ENCODE data around the gene PMAIP1.
A peak's percentile ranks its signal among the peaks of the same experiment; 100 is the strongest.
"Not testable (repeated sequence)": the region's sequence is repeated elsewhere in the genome, so short reads cannot be mapped to it uniquely, and the experiment has no call there.

The PMAIP1 gene

DNA sequence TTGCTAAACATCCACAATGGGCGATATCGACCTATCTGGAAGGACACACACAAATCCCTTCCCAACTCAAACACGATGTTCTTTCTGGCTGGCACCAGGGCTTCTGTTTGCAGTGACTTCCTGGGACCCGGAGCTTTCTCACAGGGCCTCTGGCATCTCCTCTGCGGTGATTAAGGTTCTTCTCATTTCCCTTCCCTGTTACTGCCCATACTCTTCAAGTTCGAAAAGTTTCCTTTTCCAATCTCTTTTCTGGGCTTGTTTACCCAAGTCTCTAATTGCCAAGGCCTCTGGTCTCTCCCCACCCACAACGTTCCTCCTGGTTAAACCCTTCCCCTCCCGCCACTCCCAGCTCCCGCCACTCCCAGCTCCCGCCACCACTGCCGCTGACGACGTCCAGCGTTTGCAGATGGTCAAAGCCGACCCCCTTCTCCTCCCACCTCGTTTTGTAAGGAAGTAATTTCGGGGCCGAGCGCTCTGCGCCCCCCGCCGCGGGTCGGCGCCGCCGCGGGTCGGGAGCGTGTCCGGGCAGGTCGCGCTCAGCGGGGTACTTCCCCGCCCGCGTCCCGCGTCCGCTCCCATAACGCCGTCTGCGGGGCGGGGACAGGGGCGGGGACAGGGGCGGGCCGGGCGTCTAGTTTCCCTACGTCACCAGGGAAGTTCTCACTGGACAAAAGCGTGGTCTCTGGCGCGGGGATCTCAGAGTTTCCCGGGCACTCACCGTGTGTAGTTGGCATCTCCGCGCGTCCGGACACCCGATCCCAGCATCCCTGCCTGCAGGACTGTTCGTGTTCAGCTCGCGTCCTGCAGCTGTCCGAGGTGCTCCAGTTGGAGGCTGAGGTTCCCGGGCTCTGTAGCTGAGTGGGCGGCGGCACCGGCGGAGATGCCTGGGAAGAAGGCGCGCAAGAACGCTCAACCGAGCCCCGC is at the start of gene PMAIP1:
Gene PMAIP1 (plus strand): TSS at position 699 of the 924 bp plus-strand sequence. CDS start 182 bp downstream, at position 881.
- peak; percentile 85 to 88 for DNase-seq

GRCh38 chr18:59851784-59852399 is 47.9 kb upstream of the PMAIP1 start:
- no peak for DNase-seq

DNA sequence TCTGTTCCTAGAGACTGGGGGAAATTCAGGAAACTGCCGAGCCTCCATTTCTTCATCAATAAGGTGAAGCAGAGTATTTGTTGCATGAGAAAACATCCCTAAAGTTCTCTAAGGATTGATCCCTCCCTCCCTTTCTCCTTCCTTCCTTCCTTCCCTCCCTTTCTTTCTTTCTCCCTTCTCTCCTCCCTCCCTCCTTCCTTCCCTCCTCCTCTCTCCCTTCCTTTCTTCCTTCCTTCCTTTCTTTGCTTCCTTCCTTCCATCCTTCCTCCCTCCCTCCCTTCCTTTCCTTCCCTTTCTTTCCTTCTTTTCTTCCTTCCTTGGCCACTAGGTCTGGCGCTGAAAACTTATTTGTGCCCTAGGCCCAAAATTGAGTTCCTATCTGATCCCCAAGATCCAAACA is 47.2 kb upstream of the PMAIP1 start:
- no peak for DNase-seq

DNA sequence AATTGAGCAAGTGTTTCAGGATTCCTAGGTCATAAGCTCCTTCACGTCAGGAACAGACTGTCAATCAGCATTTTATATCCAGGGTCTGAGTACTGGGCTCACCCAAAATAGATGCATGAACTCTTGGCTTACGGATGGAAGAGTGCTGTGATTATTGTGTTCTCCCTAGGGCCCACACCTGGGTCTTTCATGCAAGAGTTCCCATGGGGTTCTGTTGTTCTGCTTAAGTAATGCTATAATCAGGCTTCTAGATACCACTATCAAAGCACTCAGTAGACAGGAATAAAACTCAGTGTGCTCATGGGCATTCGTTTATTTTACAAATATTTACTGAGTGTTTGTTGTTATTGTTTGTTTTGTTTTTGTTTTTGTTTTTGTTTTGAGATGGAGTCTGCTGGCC is 46.4 kb upstream of the PMAIP1 start:
- no peak for DNase-seq

DNA sequence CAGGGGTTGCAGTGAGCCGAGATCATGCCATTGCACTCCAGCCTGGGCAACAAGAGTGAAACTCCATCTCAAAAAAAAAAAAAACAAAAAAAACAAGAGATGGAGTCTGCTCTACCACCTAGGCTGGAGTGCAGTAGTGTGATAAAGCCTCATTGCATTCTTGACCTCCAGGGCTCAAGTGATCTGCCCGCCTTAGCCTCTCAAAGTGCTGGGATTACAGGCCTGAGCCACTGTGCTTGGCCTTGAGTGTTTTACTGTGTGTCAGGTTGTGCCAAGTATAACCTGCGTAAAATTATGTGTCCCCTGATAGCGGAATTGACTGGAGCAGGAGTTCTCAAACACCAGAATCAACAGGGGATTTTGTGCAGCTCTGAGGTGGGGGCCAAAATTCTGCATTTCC is 45.8 kb upstream of the PMAIP1 start:
- not testable (repeated sequence) for DNase-seq

GRCh38 chr18:59861009-59861408 is 38.8 kb upstream of the PMAIP1 start:
- no peak for DNase-seq

DNA sequence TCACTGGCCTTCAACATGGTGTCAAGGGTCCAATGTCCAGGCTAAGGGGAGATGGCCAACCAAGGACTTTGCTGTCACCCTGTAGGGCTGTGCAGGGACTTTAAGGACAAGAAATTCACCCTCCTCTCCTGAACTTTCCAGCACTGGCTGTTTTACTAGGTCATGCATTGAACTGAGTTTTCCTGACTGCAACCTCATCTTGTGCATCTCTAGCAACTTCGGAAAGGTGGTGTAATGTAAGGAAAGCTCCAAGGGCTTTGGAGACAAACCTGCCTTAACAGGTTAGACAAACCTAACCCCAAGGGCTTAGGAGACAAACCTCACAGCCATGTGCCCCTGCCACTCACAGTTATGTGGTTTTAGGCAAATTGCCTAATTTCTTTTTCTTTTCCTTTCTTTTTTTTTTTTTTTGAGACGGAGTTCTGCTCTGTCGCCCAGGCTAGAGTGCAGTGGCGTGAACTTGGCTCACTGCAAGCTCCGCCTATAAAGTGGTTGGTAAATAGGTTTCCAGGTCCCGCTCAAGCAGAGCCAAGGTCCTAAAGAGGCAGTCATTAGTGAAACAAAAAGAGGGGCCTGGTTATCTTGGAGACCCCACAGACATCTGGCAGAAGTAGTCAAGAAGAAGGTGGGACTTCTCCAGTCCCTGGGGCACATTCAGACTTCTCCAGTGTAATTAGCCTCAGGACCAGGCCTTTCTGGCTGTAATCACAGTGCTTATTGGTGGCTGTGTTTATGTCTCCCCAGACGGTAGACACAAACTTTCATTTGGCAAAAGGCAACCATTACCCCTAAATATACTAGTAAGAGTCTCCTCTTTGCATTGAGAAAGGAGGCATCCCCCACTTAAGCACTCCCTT is 37.6 kb upstream of the PMAIP1 start:
- DNase-seq = no peak

- no peak for DNase-seq
Observed at GRCh38 chr18:59865241-59865986, 34.4 kb upstream of the PMAIP1 start.

- DNase-seq = no peak
Observed at GRCh38 chr18:59866551-59867269, 33.1 kb upstream of the PMAIP1 start.

DNA sequence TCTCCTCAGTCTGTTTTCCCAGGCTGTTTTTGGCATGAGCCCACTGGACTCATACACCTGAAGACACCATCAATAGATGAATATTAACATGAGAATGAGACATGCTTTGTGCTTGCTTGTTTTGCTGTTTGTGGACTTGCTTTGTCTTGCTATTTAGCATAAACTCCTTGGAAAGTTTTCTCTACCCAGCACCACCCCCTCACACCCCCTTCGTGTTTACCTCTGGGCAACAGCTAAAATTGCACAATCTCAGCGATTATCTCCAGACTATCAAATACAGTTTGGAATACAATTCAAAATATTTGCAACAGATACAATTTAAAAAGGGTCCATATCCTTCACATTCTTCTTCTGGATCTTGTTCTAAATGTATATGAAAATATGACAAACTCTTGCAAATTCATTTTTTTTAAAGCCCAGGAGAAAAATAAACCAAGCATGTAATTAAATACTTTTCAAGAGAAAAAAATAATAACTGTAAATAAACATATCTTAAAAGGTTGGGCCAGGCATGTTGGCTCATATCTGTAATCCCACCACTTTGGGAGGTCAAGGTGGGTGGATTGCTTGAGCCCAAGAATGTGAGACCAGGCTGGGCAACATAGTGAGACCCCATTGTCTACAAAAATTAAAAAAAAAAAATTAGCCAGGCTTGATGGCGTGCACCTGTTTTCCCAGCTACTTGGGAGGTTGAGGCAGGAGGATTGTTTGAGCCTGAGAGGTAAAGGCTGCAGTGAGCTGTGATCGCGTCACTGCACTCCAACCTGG is 32.3 kb upstream of the PMAIP1 start:
- DNase-seq = no peak

DNA sequence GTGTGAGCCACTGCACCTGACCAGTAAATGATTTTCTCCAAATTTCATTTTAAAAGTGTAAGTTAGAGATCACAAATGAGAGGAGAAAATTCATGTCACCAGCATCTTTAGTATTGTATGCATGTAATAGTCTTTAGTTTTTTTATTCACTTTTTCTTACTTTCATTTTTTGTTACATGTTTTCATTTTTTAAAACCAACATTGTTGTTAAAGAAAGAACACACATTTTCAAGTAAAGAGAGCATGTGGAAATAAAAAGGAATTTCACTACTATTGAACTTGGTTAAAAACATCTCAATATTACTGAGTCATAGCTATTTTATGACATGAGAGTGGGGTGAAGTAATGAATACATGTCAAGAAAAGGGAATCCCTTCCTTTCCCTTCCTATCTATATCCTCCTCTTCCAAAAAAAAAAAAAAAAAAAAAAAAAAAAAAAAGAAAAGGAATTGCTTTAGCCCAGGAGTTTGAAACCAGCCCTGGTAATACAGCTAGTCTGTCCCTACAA is 29.1 kb upstream of the PMAIP1 start:
- DNase-seq = no peak

- DNase-seq = no peak
Observed at GRCh38 chr18:59871711-59872362, 28.0 kb upstream of the PMAIP1 start.

DNA sequence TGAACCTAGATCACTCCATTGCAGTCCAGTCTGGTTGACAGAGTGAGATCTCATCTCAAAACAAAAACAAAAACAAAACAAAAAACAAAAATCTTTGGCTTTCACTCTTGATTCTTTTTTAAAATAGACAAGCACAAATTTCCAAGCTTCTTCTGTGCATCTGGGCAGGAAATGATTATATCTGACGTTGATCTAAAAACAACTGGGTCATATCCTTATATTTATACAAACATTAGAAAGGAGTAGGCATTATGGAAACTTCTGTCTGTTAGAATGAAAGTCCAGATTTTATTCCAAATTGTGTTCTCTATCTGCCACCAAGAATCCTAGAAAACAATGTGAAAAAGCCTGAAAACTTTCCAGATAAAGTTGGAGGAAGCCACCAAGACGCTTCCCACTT is 26.2 kb upstream of the PMAIP1 start:
- DNase-seq = no peak

DNA sequence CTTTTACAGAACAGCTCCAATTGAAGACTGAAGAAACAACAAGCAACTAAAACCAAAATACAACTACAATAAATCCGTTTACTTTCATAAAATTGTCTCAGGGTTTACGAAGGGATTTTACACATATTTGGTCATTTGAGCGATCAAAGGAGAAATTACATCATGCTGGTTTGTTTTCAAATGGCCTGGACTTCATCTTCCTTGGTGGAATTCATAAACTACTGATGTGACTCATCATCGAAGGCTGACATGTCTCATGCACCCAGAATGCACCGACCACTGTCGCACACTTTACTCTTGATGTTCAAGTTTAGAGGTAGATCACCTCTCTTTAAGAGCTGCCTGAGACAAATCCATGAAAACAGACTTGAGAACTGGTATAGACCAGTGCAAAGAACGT is 25.6 kb upstream of the PMAIP1 start:
- DNase-seq = no peak

DNA sequence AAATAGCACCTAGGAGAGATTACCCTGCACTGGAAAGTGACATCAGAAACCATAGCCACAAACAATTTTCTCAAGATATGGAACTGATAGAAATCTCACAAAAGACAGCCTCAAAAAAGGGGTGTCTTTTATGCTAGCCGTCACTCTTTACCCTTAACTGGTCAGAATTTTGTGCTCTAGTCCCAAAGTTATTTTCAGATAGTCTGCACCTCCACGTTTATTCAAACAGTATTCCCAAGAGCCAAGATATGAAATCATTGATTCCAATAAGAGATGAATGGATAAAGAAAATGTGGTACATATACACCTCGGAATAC is 23.5 kb upstream of the PMAIP1 start:
- no peak for DNase-seq

DNA sequence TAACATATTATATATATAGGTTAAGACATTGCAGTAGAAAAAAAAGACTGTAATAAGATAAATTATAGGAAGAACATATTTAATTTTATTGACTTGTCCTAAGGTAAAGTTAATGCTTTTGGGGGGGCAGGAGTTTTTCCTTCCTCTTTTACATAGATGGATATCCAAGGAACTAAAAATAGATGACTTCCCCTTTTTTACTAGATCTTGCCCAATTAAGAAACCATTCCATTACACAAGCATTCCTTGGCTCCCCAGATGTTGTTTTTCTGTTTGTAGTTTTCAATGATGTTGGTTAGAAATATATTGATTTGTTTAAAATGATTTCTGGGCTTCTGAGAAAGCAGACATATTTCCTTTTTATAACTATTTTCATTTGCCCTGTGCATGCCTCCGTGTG is 22.4 kb upstream of the PMAIP1 start:
- no peak for DNase-seq

GRCh38 chr18:59878644-59879043 is 21.2 kb upstream of the PMAIP1 start:
- no peak for DNase-seq

DNA sequence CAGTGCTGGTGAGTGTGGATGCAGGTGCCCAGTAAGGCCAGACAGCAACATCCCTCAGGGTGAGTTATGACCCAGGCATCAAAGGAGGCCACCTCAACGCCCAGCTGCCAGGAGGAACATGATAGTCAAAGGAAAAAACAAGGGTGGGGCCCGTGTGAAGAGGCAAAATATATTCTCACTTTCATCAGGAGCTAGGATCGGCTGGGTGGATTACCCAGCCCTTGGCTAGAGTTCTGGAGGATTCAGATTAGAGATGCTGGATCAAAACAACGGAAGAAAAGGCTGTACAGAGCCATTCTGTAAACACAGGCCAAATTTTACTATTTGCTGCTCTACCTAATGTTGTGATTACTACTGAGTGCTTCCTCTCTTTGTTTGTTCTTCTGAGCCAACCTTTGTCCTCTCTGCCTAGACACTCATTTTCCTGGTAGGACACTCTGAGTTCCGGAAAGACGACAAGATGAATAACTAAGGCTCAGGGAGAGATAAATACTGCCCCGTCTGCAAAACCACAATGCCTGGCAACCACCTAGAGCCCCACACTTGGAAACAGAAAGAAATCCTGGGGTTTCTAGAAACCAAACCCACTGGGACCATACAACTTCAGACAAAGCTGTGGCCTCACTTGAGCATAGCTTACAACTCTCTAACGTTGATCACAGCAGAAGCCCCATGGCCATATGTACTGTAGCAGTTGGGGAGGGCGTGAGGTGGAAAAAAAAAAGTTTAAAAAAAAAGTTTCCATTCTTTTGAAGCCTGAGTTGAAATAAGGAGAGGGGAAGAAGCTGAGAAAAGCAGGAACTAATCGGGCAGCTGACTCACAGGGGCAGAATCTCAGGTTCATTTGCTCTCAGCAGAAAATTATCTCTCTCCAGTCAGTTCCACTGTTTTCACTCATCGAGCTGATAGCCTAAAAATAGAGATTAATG is 17.8 kb upstream of the PMAIP1 start:
- peak in 1 of 2 donors; percentile 20 for DNase-seq

- no peak for DNase-seq
Observed at GRCh38 chr18:59884351-59884750, 15.4 kb upstream of the PMAIP1 start.

Measured in stimulated activated CD4-positive, alpha-beta T cell treated with anti-CD3 and anti-CD28 coated beads, Interleukin-2, amount 100 ng/mL, for 24 hours (primary cell).